Eye (tissue), 1 donor: ENCODE measurements around the gene SBK1.

Source experiments
- DNase-seq: peaks from one replicate; pipeline ENCODE4 v3.0.0-alpha.2; 2015

Gene SBK1

DNA sequence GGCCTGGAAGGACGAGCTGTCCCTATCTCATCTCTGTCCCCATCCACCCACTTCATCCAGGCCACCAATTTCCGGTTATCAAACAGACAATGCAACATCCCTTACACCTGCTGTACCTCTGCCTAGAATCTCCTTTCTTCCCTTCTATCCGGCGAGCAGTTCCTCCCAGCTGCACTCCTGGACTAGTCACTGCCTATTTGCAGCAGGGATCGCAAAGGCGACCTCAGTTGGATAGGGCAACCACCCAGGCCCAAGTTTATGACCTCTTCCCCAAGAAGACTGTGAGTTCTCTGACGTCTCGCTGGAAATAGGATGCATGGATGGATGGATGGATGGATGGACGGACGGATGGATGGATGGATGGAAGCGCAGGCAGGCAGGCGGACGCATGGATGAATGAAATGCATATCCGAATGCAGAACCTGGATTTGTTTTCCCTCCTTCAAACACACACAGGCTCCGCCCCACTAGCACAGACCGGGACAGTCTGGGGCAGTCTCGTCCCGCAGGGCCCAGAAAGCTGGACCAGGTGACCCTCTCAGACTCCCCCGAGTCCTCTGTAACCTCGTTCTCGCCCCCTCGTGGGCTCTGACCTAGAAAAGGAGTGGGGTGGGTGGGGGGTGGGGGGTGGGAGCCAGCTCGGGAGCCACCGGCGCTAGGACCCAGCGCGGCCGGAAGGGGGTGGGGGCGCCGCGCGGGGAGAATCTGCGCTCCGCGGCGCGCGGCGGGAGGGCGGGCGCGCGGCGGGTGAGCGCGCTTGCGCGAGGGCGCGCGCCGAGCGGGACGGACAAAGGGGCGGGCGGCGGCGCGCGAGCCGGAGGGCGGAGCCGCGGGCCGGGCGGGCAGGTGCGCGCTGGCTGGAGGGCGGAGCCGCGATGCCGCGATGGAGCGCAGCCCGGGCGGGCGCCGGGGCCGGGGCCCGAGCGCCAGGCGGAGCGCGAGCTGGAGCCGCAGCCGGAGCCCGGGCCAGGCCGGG, at the start of gene SBK1:
TSS of gene SBK1 (plus strand) at position 875 of the 976 bp plus-strand sequence. CDS start 24,867 bp downstream, outside the sequence.
- peak; percentile 93 for DNase-seq

DNA sequence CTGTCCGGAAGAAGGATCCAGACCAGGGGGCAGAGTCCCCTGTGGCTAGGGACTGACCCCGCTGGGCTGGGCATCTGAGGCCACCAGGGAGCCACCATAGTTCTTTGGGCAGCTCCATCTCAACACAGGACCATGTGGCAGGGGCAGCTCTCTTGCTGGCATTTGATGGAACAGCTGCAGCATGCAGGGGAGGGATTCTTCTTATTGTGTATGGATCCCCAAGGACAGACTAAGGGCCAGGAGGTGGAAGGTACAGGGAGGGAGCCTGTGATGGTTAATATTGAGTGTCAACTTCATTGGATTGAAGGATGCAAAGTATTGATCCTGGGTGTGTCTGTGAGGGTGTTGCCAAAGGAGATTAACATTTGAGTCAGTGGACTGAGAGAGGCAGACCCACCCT, 42.8 kb upstream of the SBK1 start:
- DNase-seq: peak; percentile 56

DNA sequence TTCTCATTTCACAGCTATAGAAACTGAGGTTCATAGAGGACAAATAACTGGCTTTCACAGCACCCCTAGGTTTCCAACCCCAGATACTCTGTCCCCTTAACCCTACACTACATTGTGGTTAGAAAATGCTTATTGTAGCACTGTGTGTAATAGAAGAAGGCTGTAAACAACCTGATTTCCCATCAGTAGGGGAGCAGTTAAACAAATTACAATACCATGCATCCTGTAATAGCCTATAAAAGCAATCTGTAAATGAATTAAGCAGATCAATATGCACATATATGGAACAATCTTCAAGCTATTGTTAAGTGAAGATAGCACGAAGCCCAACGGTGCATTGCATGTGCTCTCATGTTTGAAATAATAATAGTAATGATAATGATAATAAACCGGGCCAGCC, 41.3 kb upstream of the SBK1 start:
- no peak for DNase-seq

DNA sequence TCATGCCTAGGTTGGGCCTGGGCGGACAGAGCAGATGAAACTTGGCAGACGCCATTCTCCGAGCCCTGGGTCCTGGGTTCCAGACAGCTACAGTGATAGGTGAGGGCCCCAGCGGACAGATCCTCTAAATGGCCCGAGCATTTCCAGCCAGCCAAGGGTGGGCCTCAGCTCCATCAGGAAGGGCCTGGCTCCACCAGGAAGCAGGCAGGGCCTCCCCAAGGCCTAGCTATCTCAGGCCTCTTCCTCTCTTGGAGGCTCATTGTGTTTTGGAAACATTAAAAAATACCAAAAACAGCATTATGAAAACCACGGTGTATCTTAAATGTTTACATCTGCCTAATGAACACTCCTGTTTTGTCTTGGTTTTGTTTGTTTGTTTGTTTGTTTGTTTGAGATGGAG, 38.2 kb upstream of the SBK1 start:
- DNase-seq: no peak

DNA sequence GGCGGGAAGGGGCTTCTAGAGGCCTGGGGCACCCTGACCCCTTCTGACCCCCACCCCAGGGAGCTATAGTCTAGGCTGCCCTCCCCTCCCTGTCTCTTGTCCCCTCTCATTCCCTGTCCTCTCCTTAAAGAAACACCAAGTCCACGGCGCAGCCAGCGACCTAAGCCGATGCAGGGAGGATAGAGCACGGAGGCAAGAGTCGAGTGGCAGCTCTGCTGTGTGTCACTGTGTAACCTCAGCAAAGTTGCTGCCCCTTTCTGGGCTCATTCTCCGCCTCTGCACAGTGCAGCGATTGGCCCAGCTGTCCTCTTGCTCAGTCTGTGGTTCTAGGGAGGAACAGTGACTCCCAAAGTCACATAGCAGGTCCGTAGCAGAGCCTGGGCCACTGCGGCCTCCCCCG, 36.5 kb upstream of the SBK1 start:
- no peak for DNase-seq

DNA sequence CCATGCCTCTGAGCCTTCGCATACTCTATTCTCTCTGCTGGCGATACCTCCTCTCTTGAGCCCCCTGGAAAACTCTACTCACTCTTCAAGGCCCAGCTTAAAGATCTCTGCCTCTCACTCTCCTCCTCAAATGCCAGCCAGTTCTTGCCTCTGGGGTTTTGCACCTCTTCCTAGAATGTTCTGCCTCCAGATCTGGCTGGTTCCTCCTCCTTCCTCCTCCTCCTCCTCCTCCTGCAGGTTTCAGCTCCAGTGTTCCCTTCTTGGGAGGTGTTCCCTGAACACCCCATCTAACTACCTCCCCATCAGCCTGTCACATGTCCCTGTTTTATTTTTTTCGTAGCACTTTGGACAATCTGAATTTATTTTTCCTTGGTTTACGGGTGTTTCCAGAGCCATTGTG, 35.1 kb upstream of the SBK1 start:
- no peak for DNase-seq

DNA sequence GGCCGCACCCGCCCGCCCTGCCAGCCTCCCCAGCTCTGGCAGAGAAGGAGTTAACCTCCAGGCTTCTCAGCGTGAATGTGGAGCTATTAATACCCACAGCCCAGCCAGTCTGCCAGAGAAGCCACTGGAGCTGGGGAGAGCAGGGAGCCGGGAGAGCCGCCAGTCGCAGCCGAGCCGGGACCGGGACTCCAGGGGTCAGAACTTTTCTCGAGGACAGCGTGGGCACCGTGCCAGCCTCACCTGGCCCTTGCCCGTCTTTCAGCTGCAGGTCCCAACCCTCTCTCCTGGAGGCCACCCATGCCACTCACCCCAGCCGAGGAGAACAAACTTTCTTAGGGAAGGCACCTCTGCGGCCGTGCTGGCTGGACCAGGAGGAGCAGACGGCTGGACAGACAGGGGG, 33.8 kb upstream of the SBK1 start:
- DNase-seq: peak; percentile 75

DNA sequence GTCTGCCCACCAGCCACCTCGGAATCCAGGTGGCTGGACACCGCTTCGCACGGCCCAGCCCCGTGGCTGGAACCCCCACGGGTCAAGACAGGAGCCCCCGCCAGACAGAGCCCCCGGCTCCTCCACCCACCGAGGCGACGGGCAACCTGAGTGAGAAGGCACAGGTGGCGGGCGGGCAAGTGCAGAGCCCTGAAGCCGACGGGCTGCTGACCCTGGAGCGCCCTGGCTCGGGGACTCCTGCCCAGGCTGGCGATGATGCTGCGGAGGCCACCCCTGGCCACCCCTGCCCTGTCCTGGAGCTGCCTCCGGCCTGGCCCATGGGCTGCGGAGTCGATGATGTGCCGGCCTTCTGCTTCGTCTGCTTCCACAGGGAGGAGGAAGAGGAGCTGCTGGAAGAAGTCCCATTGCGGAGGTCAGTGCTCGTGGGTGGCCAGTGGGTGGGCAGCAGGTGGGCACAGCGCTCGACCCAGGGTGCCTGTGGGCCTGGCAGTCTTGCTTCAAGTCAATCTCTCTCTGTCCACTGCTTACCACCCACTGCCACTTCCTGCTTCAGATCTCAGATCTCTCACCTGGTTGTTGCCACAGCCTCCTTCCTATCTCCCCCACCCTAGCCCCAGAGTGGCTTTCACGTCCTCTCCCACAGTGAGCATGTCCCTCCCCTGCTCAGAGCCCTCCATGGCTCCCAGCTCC, 33.1 kb upstream of the SBK1 start:
- no peak for DNase-seq

DNA sequence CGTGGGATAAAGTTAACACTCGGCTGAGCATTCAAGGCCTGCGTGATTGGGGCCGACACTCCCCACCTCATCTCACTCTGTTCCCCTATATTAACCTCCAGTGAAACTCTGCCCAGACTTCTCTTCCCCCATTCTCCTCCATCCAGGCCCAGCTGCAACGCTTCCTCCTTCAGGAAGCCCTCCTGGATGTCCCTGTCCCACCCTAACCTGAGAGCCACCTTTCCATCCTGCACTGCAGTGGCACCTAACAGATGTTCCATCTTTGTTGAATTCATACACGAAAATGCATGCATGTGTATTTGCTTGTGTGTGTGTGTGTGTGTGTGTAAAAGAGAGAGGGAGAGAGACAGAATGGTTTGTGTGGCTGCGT, 32.6 kb upstream of the SBK1 start:
- DNase-seq: no peak

DNA sequence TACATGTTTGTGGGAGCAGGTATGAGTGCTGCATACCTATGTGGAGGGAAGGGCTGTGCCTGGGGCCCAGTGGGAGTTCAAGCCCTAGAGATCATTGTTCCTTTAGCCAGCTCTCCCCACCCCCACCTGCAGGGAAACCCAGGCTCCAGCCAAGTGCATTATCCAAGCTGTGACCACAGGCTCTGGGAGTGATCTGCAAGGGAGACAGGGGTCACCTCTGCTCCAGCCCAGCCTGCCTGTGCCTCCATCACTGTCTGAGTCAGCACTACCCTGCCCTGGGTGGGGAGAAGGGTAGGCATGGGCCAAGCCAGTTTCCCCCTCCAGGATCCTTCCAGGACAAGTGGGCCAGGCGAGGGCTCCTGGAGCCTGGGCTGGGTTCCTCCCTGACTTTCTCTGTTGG, 32.1 kb upstream of the SBK1 start:
- no peak for DNase-seq

DNA sequence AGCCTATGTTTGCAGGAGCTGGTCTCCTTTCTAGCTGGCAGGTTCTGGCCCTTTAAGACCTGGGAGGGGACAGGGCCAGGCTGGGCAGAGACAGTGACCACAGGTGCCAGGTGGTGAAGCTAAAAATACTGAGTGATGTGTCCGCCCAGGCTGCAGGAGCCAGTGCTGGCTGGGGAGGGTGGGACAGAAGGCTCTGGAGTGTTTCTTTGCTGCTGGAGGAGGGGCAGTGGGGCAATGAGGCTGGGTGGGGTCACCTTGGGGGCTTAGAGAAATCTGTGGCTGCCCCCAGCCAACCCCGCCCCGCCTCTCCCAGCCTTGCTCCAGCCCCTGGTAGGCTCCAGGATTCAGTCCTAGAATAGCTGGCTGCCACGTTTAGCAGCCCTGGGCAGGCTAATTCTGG, 30.4 kb upstream of the SBK1 start:
- DNase-seq: no peak

DNA sequence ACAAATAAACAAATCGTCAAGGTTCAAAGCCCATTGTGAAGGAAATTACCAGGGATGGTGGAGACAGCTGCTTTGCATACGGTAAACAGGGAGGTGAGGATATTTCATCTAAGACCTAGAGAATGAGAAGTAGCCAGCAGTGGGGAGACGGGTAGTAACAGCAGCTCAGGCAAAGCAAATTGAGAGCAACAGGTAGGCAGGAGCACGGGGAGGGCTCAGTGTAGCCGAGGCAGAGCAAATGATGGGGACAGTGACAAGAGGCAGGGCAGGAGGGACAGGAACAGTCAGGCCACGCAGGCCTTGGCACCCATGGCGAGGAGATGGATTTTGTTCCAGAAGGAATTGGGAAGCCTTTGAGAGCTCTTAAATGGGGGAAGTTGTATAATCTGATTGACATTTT, 29.0 kb upstream of the SBK1 start:
- no peak for DNase-seq

DNA sequence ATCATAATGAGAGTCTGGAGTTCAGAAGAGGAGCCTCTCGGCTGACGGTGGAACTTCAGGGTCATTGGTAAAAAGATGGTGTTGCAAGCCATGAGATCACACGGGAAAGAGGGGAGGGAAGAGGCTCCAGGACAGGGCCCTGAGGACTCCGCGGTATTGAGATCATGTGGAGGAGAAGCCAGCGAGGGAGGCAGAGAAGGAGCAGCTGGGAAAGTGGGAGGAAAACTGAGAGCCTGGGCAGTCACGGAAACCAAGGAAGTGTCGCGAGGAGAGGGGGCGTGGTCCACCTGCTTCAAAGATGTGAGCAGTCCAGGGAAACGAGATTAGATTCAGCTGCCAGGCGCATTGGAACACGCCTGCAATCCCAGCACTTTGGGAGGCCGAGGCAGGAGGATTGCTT, 27.7 kb upstream of the SBK1 start:
- no peak for DNase-seq

DNA sequence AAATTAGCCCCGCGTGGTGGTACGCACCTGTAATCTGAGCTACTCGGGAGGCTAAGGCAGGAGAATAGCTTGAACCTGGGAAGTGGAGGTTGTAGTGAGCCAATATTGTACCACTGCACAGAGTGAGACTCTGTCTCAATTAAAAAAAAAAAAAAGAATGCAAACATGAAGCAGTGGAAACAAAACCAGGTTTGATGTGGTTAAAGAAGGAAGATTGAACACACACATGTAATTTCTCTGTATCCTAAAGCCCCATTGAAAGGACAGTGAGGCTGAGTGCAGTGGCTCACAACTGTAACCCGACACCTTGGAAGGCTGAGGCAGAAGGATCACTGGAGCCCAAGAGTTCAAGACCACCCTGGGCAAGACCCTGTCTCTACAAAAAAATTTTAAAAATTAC, 26.5 kb upstream of the SBK1 start:
- no peak for DNase-seq

DNA sequence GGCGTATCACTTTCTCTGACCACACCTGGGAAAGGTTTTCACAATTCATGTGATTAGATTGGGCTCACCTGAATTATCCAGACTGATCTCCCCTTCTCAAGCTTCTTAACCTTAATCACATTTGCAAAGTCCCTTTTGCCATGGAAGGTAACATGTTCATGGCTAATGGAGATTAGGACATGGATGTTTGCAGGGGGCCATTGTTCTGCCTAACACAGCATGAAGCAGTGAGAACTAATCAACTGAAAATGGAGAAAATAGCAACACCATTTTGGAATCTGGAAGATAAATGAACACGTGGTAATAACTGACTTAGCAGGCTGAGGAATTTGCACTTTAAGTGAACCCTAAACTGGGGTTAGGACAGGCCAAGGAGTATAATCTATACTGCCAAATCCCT, 25.0 kb upstream of the SBK1 start:
- no peak for DNase-seq

DNA sequence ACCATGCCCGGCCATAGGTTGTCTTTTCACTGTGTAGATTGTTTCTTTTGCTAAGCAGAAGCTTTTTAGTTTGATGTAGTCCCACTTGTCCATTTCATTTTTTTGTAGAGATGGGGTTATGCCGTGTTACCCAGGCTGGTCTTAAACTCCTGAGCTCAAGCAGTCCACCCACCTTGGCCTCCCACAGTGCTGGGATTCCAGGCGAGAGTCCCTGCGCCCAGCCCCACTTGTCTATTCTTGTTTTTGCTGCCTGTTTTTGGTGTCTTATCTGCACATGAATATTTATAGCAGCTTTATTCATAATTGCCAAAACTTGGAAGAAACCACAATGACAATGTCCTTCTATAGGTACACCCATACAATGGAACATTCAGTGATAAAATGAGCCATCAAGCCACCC, 18.8 kb upstream of the SBK1 start:
- DNase-seq: no peak

DNA sequence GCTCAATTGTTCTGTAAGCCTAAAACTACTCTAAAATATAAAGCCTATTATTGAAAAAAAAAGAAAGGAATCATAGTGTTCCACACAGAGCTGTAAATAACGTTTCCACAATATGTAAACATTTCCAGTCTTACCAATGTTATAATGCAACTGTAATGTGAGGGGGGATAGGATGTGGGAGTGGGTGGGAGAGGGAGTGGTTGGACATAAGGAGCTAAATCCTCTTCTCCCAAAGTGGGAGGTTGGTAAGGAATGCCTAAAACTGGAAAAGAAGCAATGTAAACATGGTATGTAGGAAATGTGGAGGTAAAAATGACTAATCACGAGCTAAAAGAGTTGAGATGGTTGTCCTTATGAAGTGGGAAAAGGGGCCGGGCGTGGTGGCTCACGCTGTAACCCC, 17.6 kb upstream of the SBK1 start:
- no peak for DNase-seq

DNA sequence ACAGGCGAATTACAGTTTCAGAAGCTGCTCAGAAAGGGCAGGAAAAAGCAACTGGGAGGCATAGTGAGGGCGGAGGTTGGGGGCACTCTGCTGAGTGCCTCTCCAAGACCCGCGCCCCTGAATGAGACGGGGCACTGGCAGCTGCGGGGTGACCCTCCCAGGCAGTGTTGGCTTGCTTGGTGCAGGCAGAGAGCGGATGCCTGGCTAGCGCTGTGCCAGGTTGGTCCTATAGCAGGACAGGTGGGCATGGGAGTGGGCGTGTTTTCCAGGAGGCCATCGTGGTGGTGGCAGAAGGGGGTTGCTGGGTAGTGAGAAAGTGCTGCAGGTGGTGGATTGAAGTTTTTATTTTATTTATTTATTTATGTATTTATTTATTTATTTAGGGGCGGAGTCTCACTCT, 16.0 kb upstream of the SBK1 start:
- DNase-seq: no peak

DNA sequence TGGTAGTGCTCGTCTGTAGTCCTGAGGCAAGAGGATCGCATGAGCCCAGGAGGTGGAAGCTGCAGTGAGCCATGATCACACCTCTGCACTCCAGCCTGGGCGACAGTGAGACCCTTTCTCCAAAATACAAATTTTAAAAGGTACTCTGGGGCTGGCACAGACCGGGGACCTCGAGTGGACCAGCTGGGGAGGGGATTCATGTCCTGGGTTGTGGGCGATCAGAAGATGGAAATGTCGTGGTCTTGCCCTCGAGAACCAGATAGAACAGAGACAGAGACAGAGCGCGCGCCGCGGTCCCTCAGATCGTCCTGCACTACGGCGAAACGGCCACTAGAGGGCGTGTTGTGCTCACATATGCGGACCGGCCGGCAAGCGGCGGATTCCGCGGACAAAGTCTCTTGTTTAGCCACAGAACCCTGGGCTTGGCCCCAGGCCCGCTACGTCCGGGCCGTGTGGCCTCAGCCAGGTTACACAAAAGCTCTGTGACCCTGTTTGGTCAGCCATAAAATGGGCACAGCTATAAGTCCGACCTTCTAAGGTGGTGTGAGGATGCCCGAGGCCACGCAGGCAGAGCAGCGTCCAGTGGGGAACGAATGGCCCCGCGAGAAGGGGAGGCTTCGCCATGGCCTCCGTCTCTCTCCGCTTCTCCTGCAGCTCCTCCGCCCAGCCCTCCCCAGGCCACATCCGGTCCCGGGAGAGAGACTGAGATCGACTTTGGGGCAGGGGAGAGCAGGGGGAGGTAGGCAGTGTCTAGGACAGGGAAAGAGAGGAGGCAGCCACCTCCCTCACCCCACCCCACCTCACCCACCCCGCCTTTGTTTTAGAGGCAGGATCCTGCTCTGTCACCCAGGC, 14.6 kb upstream of the SBK1 start:
- peak; percentile 95 for DNase-seq

DNA sequence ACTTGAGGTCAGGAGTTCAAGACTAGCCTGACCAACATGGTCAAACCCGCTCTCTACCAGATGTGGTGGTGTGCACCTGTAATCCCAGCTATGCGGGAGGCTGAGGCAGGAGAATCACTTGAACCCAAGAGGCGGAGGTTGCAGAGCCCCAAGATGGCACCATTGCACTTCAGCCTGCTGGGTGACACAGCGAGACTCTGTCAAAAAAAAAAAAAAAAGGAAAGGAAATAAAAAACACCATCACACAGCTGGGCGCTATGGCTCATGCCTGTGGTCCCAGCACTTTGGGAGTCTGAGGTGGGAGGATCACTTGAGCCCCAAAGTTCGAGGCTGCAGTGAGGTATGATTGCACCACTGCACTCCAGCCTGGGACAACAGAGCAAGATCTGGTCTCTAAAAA, 13.3 kb upstream of the SBK1 start:
- no peak for DNase-seq

DNA sequence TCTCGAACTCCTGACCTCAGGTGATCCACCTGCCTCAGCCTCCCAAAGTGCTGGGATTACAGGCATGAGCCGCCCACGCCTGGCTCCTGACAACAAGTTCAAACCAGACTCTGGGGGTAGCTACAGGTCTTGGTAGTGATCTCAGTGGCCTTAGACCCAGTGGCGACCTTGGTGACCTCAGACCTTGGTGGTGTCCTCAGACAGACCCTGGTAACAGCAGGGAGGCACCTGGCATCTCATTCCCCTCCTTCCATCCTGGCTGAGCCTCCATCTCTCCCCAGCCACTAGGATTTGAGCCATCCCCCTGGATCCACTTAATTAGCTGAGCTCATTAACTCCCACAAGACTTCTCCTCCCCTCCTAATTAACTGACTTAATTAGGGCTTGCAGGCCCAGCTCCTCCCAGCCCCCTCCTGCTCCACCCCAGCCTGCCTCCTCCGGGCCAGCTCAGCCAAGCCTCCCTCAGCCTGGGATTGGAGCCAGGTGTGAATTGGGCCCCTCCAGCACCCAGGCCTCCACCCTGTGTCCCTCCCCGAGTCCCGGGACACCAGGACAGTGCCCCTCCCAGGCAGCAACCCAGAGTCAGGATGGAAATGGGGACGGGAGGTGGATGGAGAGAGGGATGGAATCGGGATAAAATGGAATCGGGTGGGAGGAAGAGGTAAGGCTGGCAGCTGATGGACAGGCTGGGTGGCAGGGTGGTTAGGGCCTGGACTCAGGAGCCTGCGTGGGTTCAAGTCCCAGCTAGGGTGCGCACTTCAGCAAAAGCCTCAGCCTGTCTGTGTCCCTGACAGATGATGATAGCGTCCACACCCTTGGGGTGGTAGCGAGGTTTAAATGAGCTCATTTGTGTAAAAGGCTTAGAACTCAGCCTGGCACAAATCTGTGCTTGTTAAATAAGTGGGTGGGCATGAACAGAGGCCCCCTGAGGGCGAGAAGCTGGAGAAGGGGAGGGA, 11.2 kb upstream of the SBK1 start:
- peak; percentile 52 for DNase-seq

DNA sequence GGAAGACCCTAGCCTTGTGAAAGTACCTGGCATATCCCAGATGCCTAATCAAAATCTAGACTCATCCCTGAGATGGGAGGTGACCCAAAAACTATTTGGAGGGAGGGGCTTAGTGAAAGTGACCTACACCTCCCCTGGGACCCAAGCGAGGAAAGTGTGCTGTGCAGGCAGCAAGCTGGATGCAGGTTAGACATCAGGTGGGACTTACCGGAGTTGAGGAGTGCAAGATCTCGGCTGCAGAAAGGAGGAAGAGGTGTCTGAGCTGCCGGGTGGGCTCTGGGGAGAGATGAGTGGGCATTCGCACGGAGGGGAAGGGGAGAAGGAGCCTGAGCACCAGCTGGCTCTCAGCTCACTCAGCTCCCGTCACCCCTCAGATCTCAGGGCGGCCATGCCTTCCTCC, 10.3 kb upstream of the SBK1 start:
- no peak for DNase-seq
